HepG2 (cell line): ENCODE measurements around the gene SRF. TPM values are rescaled to one million over a fixed set of nuclear protein-coding genes. Genes with fewer than 3 reads are reported as not detected.

ENCODE experiments used
- ATAC-seq: fragments of 200-7000 bp; cut with Tn5 transposase; 3 replicates; pipeline ENCODE4 v1.9.1; 2020; ENCODE audit warnings: mild to moderate bottlenecking, moderate library complexity
- BruUV-seq: library from RNA; stranded (reverse); fragments of 400-500 nt; replicated peaks from 2 replicates; lab custom pipeline; 2021; lab: Mats Ljungman, UMichigan
- CTCF ChIA-PET: fragments of 300-600 bp; formaldehyde crosslinking; extraction: SDS; loops from one replicate; lab custom pipeline; 2021; ENCODE audit warnings: low total read pairs, inconsistent platforms, low intra/inter-chr PET ratio; lab: Yijun Ruan, JAX
- POLR2A ChIA-PET: fragments of 350-600 bp; sonication (Branson Sonifier 250); formaldehyde crosslinking; loops from one replicate; lab custom pipeline; 2020; ENCODE audit warnings: antibody characterized with exemption, inconsistent platforms; lab: Yijun Ruan, JAX
- DNase-seq: peaks from one replicate; pipeline ENCODE4 v3.0.0-alpha.2; 2015; ENCODE audit warnings: low spot score
- FAIRE-seq: peaks from 3 replicates; lab custom pipeline; 2011; peaks lifted over from hg19 to GRCh38; lab: Jason Lieb, UNC
- H2AFZ ChIP-seq: one replicate; pipeline ENCODE4 v1.6.1; 2011; ENCODE audit warnings: low read length, inconsistent platforms
- H3K27ac ChIP-seq: fragments of 300-600 bp; 3 replicates; pipeline ENCODE4 v1.8.0; 2011; ENCODE audit warnings: mixed run types, mild to moderate bottlenecking, mixed read lengths, low read length, inconsistent platforms; ENCODE audit not compliant: insufficient read depth; ENCODE audit errors: extremely low read length
- H3K27me3 ChIP-seq, 2 experiments: fragments of 200-600 bp in 1 of 2; 2 replicates in 1 of 2; 3 replicates in 1 of 2; pipeline versions ENCODE4 v1.6.0 to v1.8.0; 2011; ENCODE audit warnings: low read length in 2 of 2, mild to moderate bottlenecking in 2 of 2, moderate library complexity in 2 of 2, inconsistent platforms in 1 of 2; ENCODE audit not compliant: insufficient read depth in 2 of 2, control insufficient read depth in 1 of 2
- H3K36me3 ChIP-seq, 2 experiments: fragments of 200-600 bp in 1 of 2; replicated peaks in 1 of 2; 2 replicates in 1 of 2; 3 replicates in 1 of 2; pipeline versions ENCODE4 v1.5.1 to v1.8.0; 2011; ENCODE audit warnings: low read length in 2 of 2, inconsistent platforms in 1 of 2; ENCODE audit not compliant: insufficient read depth in 2 of 2, control insufficient read depth in 1 of 2
- H3K4me1 ChIP-seq: 2 replicates; pipeline ENCODE4 v1.5.1; 2012; ENCODE audit warnings: low read length, inconsistent platforms; ENCODE audit not compliant: insufficient read depth
- H3K4me2 ChIP-seq: 2 replicates; pipeline ENCODE4 v1.6.0; 2011; ENCODE audit warnings: low read depth, low read length, inconsistent platforms
- H3K4me3 ChIP-seq, 3 experiments: fragments of 200-600 bp in 1 of 3; sonication (generic), shearing (Covaris generic) in 1 of 3; replicated peaks in 1 of 3; 2 replicates each; pipeline ENCODE4 v1.5.1; 2011 to 2016; ENCODE audit warnings: low read length in 3 of 3, inconsistent platforms in 2 of 3, low read depth in 2 of 3, mild to moderate bottlenecking in 2 of 3, control low read depth in 1 of 3, mixed read lengths in 1 of 3; ENCODE audit not compliant: insufficient read depth in 1 of 3
- H3K79me2 ChIP-seq: one replicate; pipeline ENCODE4 v1.6.1; 2011; ENCODE audit warnings: low read length, inconsistent platforms; ENCODE audit not compliant: insufficient read depth
- H3K9ac ChIP-seq: 2 replicates; pipeline ENCODE4 v1.6.0; 2011; ENCODE audit warnings: mild to moderate bottlenecking, low read depth, low read length, inconsistent platforms; ENCODE audit not compliant: insufficient read depth
- H3K9me3 ChIP-seq: 2 replicates; pipeline ENCODE4 v1.5.1; 2012; ENCODE audit warnings: mild to moderate bottlenecking, low read length
- H4K20me1 ChIP-seq: 2 replicates; pipeline ENCODE4 v1.6.0; 2011; ENCODE audit warnings: inconsistent platforms, mild to moderate bottlenecking, low read length, moderate library complexity; ENCODE audit not compliant: insufficient read depth
- CTCF ChIP-seq: sonication (generic); formaldehyde crosslinking; IDR thresholded peaks from 2 replicates; pipeline ENCODE4 v1.5.0; 2020; ENCODE audit warnings: mild to moderate bottlenecking, missing genetic modification reagents, moderate library complexity
- GMEB2 ChIP-seq: IDR thresholded peaks from 2 replicates; pipeline ENCODE4 v1.6.1; 2016; ENCODE audit warnings: missing biosample characterization, missing genetic modification reagents, low read depth
- GZF1 ChIP-seq: sonication (generic); formaldehyde crosslinking; IDR thresholded peaks from 2 replicates; pipeline ENCODE4 v1.5.1; 2020; ENCODE audit warnings: mild to moderate bottlenecking, missing genetic modification reagents
- HNRNPH1 ChIP-seq: fragments of 200-400 bp; formaldehyde crosslinking; optimal IDR thresholded peaks from 2 replicates; pipeline ENCODE3; 2017; ENCODE audit warnings: mild to moderate bottlenecking, low read depth, low read length
- SMC3 ChIP-seq: IDR thresholded peaks from 2 replicates; pipeline ENCODE4 v1.6.1; 2011; ENCODE audit warnings: low read length, improper control_type of control experiment
- STAG1 ChIP-seq: sonication (generic); formaldehyde crosslinking; IDR thresholded peaks from 2 replicates; pipeline ENCODE4 v1.4.0; 2020; ENCODE audit warnings: missing genetic modification reagents
- ZBTB37 ChIP-seq: sonication (generic); formaldehyde crosslinking; IDR thresholded peaks from 2 replicates; pipeline ENCODE4 v1.4.0; 2020; ENCODE audit warnings: mild to moderate bottlenecking, missing genetic modification reagents
- ZC3H4 ChIP-seq: sonication (generic); formaldehyde crosslinking; IDR thresholded peaks from 2 replicates; pipeline ENCODE4 v1.4.0; 2020; ENCODE audit warnings: missing genetic modification reagents, borderline replicate concordance
- ZEB1 ChIP-seq: IDR thresholded peaks from 2 replicates; pipeline ENCODE4 v1.6.1; 2012; ENCODE audit warnings: mild to moderate bottlenecking, low read depth, inconsistent platforms; ENCODE audit not compliant: insufficient replicate concordance
- WGBS: methylation state at CpG from one replicate; pipeline ENCODE4 v1.1.6; 2017; ENCODE audit warnings: low lambda C conversion rate; 5-methylcytosine and 5-hydroxymethylcytosine counted together
- in situ Hi-C: cut with HindIII; loops from 2 replicates; pipeline ENCODE4 v1.10.0; 2017; ENCODE audit warnings: low pct_unique_long_range_greater_than_20kb; ENCODE audit not compliant: extremely low pct_ligation_motif_present
- intact Hi-C: fragments of 100-400 bp; cut with micrococcal nuclease; formaldehyde crosslinking; loops from one replicate; pipeline ENCODE4 v1.10.0; 2022; ENCODE audit not compliant: unreplicated experiment
- polyA plus RNA-seq, 8 experiments: library from polyadenylated mRNA; depleted of rRNA in 3 of 8; stranded (reverse) in 7 of 8; unstranded in 1 of 8; fragments of >200 nt; fragmentation: Illumina TruSeq in 4 of 8; extraction: Trizol in 4 of 8; gene quantifications; 2 replicates each; pipeline versions ENCODE4 v1.2.1 to v1.2.3, GENCODE V29; 2011 to 2016; ENCODE audit warnings: low read depth in 4 of 8, missing spikeins in 1 of 8, mixed read lengths in 1 of 8; ENCODE audit not compliant: insufficient read depth in 1 of 8
- total RNA-seq, 5 experiments: library from RNA; depleted of rRNA; stranded (reverse); fragments of >200 nt; fragmentation: Illumina TruSeq; extraction: Trizol; gene quantifications; 2 replicates each; pipeline ENCODE4 v1.2.3, GENCODE V29; 2016; ENCODE audit warnings: low read depth in 1 of 5

Gene SRF
- total and polyA plus RNA-seq, 2 of the 13 experiments (the other 11 are each of a cell fraction or from before 2014, with no cell fraction given), result 25.5 to 44.1 TPM

- TF ChIP-seq ZBTB37, result no peak
- TF ChIP-seq, all 625 proteins: peak for 3
Measured at GRCh38 chr6:43207286-43207685, 36.2 kb downstream of the SRF start (continued).

GRCh38 chr6:43211955-43212354 is 40.9 kb downstream of the SRF start:
- no peaks in the 10 kb centered on the region for H3K36me3 ChIP-seq
- DNase-seq, result peak; percentile 30
- CTCF ChIA-PET, result no interaction called here
- H3K27me3 ChIP-seq, result no peaks in the 10 kb centered on the region
- POLR2A ChIA-PET, result interaction anchor here (0.9 kb wide), 1 partner anchor 42 kb away, joined by 3 read pairs; no protein-coding TSS in a partner anchor
- in situ Hi-C loops (no loop called here), intact Hi-C loops (no loop called here)
- TF ChIP-seq ZEB1 (no peak), GZF1 (CRISPR knock-in tag) (no peak), GMEB2 (no peak), ZC3H4 (CRISPR knock-in tag) (no peak), STAG1 (CRISPR knock-in tag) (peak; percentile 69), SMC3 (peak; percentile 81), CTCF (CRISPR knock-in tag) (peak; percentile 51), HNRNPH1 (no peak)
- ATAC-seq, result peak; percentile 67
- H3K9ac ChIP-seq, result no peak overlapping the region
- peak; percentile 80 for FAIRE-seq
- H3K79me2 ChIP-seq, result no peaks in the 10 kb centered on the region
- no peak overlapping the region for H3K4me3 ChIP-seq
- H3K4me2 ChIP-seq, result no peak overlapping the region
- no peaks in the 10 kb centered on the region for H3K4me1 ChIP-seq
- BruUV-seq, result no TSS peak
- WGBS, result 50% methylated on average over 1 of the region's 1 CpG
- no peak overlapping the region for H2AFZ ChIP-seq
- no peaks in the 10 kb centered on the region for H4K20me1 ChIP-seq
- H3K9me3 ChIP-seq, result no peaks in the 10 kb centered on the region
- H3K27ac ChIP-seq, result no peak overlapping the region
